Measurements from ENCODE around the gene ANKRD53. TPM values are rescaled to one million over a fixed set of nuclear protein-coding genes. Genes with fewer than 3 reads are reported as not detected.
"Not testable (repeated sequence)": the region's sequence is repeated elsewhere in the genome, so short reads cannot be mapped to it uniquely, and the experiment has no call there.

The ANKRD53 gene
- total RNA-seq, 2 experiments from 2014 or later, result 0.14 TPM; not detected in 1

- ATAC-seq (peak; percentile 13), DNase-seq (peak; percentile 74)
- intact Hi-C loops (cut with DNase I, micrococcal nuclease), result loop anchor here (1.0 to 10.0 kb wide), 9 partner anchors 9 to 1831 kb away; partner anchors contain the start of genes NAGK (in 2 of the 2), EXOC6B (in 1 of the 2), MCEE (in 1 of the 2) and MPHOSPH10 (in 1 of the 2)
- Mint-ChIP-seq H3K27ac (peak overlapping the region; percentile 93), H3K36me3 (ENCODE audit: low read depth) (peaks cover 18% of the 10 kb centered on the region), H3K27me3 (no peaks in the 10 kb centered on the region), H3K9me3 (ENCODE audit: low read depth) (no peaks in the 10 kb centered on the region), H3K4me3 (peak overlapping the region; percentile 98), H3K4me1 (peaks cover 27% of the 10 kb centered on the region)
- ChIA-PET POLR2A (no interaction called here), CTCF (interaction anchor here (1.0 to 1.3 kb wide), 2 partner anchors 9 to 28 kb away, joined by 4 to 5 read pairs; no protein-coding TSS in a partner anchor)
These were observed 15.7 kb downstream of the ANKRD53 start for GRCh38 chr2:70994009-70994698.

DNA sequence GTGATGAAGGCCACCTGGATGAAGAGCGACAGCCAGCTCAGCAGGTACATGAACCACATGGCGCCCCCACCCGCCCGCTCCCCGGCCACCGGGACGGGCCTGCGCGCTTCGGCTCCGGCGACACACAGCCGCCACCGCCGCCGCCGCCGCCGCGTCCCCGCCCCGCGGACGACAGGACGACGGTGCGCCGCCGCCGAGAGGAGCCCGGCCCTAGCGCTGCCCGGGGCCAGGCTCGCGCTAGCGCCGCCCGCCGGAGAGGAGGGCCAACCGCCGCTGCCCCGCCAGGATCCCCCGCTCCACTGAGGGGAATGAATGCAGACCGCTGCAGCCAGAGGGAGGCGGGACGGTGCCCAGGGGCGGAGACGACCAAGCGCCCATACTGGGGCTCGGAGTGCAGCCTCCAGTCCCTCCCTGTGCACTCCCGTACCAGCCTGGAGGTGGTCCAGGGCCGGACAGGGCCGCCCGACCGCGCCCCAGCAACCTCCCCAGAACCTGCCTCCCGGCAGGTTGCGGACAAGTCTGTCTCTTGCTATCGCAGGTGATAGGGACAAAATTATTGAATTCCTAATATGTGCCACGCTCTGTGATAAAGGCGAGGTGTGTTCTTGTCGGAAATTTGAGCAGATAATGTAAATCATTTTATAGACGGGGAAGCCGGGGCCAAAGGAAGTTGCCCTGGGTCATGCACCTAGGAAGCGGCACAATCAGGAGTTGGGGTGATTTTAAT lies 16.4 kb downstream of the ANKRD53 start, which contains the start of gene TEX261:
TSS of gene TEX261 (minus strand) at position 175 of the 727 bp plus-strand sequence. CDS start at position 59, 116 bp downstream.
- ATAC-seq (peak; percentile 97), DNase-seq (peak; percentile 94)
- POLR2A ChIA-PET, result no interaction called here
- Mint-ChIP-seq H3K4me1 (peaks cover 29% of the 10 kb centered on the region), H3K4me3 (peak within 1 kb of the TSS; percentile 98), H3K36me3 (ENCODE audit: low read depth) (peaks cover 14% of the 10 kb centered on the region), H3K9me3 (ENCODE audit: low read depth) (no peaks in the 10 kb centered on the region), H3K27me3 (no peaks in the 10 kb centered on the region), H3K27ac (peak within 1 kb of the TSS; percentile 93)
- intact Hi-C loops (cut with DNase I, micrococcal nuclease), result loop anchor here (1.0 to 10.0 kb wide), 10 partner anchors 10 to 1830 kb away; partner anchors contain the start of genes NAGK (in 2 of the 2), PAIP2B (in 2 of the 2), EXOC6B (in 1 of the 2) and MCEE (in 1 of the 2)
- CTCF ChIA-PET, result no interaction called here

DNA sequence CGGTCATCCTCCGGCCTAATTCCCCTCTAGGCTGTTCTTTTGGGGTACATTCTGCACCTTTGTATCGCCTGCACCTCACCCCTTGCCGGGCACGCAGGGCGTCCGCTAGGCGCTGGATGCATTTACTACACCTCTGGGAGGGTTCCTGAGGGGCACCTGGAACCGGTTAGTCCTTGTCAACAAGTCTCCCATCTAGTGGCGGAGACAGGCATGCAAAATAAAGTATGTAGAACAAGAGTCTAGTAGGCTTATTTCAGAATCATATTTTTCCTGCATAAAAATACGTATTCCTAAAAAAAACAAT lies 16.9 kb downstream of the ANKRD53 start:
- Mint-ChIP-seq H3K27me3 (no peaks in the 10 kb centered on the region), H3K4me1 (peaks cover 29% of the 10 kb centered on the region), H3K9me3 (ENCODE audit: low read depth) (no peaks in the 10 kb centered on the region), H3K4me3 (peak overlapping the region; percentile 98), H3K36me3 (ENCODE audit: low read depth) (peaks cover 14% of the 10 kb centered on the region), H3K27ac (peak overlapping the region; percentile 43)
- peak; percentile 56 for ATAC-seq
- peak; percentile 73 for DNase-seq
- ChIA-PET CTCF (no interaction called here), POLR2A (no interaction called here)
- intact Hi-C loops (cut with DNase I, micrococcal nuclease), result loop anchor here (1.0 to 10.0 kb wide), 5 partner anchors 19 to 1829 kb away; partner anchors contain the start of genes EXOC6B (in 1 of the 2), NAGK (in 1 of the 2) and PAIP2B (in 1 of the 2)

DNA sequence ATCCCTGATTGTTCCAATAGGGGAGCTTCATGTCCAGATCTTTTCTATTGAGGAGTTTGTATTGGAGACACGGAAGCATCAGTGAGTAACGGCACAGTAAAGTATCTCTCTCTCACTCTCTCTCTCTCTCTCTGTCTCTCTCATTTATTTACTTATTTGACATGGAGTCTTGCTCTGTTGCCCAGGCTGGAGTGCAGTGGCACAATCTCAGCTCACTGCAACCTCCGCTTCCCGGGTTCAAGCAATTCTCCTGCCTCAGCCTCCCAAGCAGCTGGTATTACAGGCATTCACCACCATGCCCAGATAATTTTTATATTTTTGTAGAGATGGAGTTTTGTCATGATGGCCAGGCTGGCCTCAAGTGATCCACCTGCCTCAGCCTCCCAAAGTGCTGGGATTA lies 20.5 kb downstream of the ANKRD53 start:
- H3K27ac Mint-ChIP-seq; H3K36me3 Mint-ChIP-seq (ENCODE audit: low read depth); ATAC-seq; CTCF ChIA-PET; DNase-seq; H3K9me3 Mint-ChIP-seq (ENCODE audit: low read depth); POLR2A ChIA-PET; H3K4me3 Mint-ChIP-seq; H3K27me3 Mint-ChIP-seq: not testable (repeated sequence)
- intact Hi-C loops (cut with DNase I, micrococcal nuclease), result loop anchor here in 1 of 2 experiments (10.0 kb wide), 1 partner anchor 1826 kb away; the partner anchor contains the start of gene EXOC6B
- peaks cover 20% of the 10 kb centered on the region for H3K4me1 Mint-ChIP-seq

GRCh38 chr2:70999362-70999761 lies 20.9 kb downstream of the ANKRD53 start:
- no peaks in the 10 kb centered on the region for H3K27me3 Mint-ChIP-seq
- ATAC-seq (no peak), DNase-seq (peak; percentile 3)
- H3K27ac Mint-ChIP-seq, result no peak overlapping the region
- peaks cover 19% of the 10 kb centered on the region for H3K4me1 Mint-ChIP-seq
- POLR2A ChIA-PET, result no interaction called here
- H3K4me3 Mint-ChIP-seq, result no peak overlapping the region
- CTCF ChIA-PET, result interaction anchor here (3.4 to 4.4 kb wide), 2 partner anchors 34 to 72 kb away, joined by 17 to 44 read pairs; no protein-coding TSS in a partner anchor
- H3K9me3 Mint-ChIP-seq (ENCODE audit: low read depth), result no peaks in the 10 kb centered on the region
- intact Hi-C loops (cut with DNase I, micrococcal nuclease), result loop anchor here in 1 of 2 experiments (10.0 kb wide), 1 partner anchor 1825 kb away; the partner anchor contains the start of gene EXOC6B
- no peaks in the 10 kb centered on the region for H3K36me3 Mint-ChIP-seq (ENCODE audit: low read depth)

- intact Hi-C loops (cut with DNase I, micrococcal nuclease), result loop anchor here in 1 of 2 experiments (10.0 kb wide), 1 partner anchor 1825 kb away; the partner anchor contains the start of gene EXOC6B
- H3K4me3 Mint-ChIP-seq; H3K27me3 Mint-ChIP-seq; H3K36me3 Mint-ChIP-seq (ENCODE audit: low read depth); H3K27ac Mint-ChIP-seq; H3K9me3 Mint-ChIP-seq (ENCODE audit: low read depth); ATAC-seq; POLR2A ChIA-PET: not testable (repeated sequence)
- peak; percentile 1 for DNase-seq
- peaks cover 19% of the 10 kb centered on the region for H3K4me1 Mint-ChIP-seq
- CTCF ChIA-PET, result interaction anchor here (0.7 to 4.4 kb wide), 5 partner anchors 15 to 1684 kb away, joined by 3 to 44 read pairs (median 17); no protein-coding TSS in a partner anchor
These were observed 21.5 kb downstream of the ANKRD53 start for GRCh38 chr2:70999931-71000330.

GRCh38 chr2:71000780-71001591 lies 22.6 kb downstream of the ANKRD53 start:
- H3K36me3 Mint-ChIP-seq (ENCODE audit: low read depth), result no peaks in the 10 kb centered on the region
- H3K9me3 Mint-ChIP-seq (ENCODE audit: low read depth), result no peaks in the 10 kb centered on the region
- H3K4me1 Mint-ChIP-seq, result peaks cover 13% of the 10 kb centered on the region
- DNase-seq (peak; percentile 91), ATAC-seq (peak; percentile 97)
- intact Hi-C loops (cut with DNase I, micrococcal nuclease), result loop anchor here (1.0 kb wide), 2 partner anchors 16 to 36 kb away; no protein-coding TSS in a partner anchor
- POLR2A ChIA-PET, result interaction anchor here (0.6 to 1.0 kb wide), 2 partner anchors 67 to 130 kb away, joined by 3 read pairs; partner anchors contain the start of genes MPHOSPH10 and NAGK
- H3K27me3 Mint-ChIP-seq, result no peaks in the 10 kb centered on the region
- CTCF ChIA-PET, result interaction anchor here (0.6 to 4.4 kb wide), 18 partner anchors 9 to 1683 kb away, joined by 3 to 44 read pairs (median 4); partner anchors contain the start of gene PAIP2B
- peak overlapping the region; percentile 85 for H3K27ac Mint-ChIP-seq
- H3K4me3 Mint-ChIP-seq, result peak overlapping the region; percentile 77

- Mint-ChIP-seq H3K27me3 (no peaks in the 10 kb centered on the region), H3K9me3 (ENCODE audit: low read depth) (no peaks in the 10 kb centered on the region), H3K4me1 (peaks cover 13% of the 10 kb centered on the region), H3K4me3 (no peak overlapping the region), H3K36me3 (ENCODE audit: low read depth) (no peaks in the 10 kb centered on the region), H3K27ac (no peak overlapping the region)
- DNase-seq (no peak), ATAC-seq (no peak)
- CTCF ChIA-PET, result interaction anchor here (0.6 to 4.4 kb wide), 20 partner anchors 8 to 226 kb away, joined by 3 to 44 read pairs (median 4); partner anchors contain the start of gene PAIP2B
- POLR2A ChIA-PET, result interaction anchor here (0.6 to 1.0 kb wide), 2 partner anchors 67 to 129 kb away, joined by 3 read pairs; partner anchors contain the start of genes MPHOSPH10 and NAGK
- intact Hi-C loops (cut with DNase I, micrococcal nuclease), result loop anchor here (1.0 kb wide), 2 partner anchors 16 to 36 kb away; no protein-coding TSS in a partner anchor
These were observed 23.1 kb downstream of the ANKRD53 start for GRCh38 chr2:71001592-71001927.

- intact Hi-C loops (cut with DNase I, micrococcal nuclease), result loop anchor here (1.0 kb wide), 2 partner anchors 17 to 37 kb away; no protein-coding TSS in a partner anchor
- Mint-ChIP-seq H3K9me3 (ENCODE audit: low read depth) (no peaks in the 10 kb centered on the region), H3K27ac (no peak overlapping the region), H3K4me3 (no peak overlapping the region), H3K4me1 (peaks cover 13% of the 10 kb centered on the region), H3K27me3 (no peaks in the 10 kb centered on the region), H3K36me3 (ENCODE audit: low read depth) (no peaks in the 10 kb centered on the region)
- POLR2A ChIA-PET, result interaction anchor here (1.0 kb wide), 1 partner anchor 66 kb away, joined by 3 read pairs; the partner anchor contains the start of gene NAGK
- DNase-seq, result peak; percentile 3
- CTCF ChIA-PET, result interaction anchor here (0.6 to 4.4 kb wide), 18 partner anchors 8 to 430 kb away, joined by 3 to 44 read pairs (median 4); no protein-coding TSS in a partner anchor
- ATAC-seq, result no peak
These were observed 23.6 kb downstream of the ANKRD53 start for GRCh38 chr2:71001981-71002570.

DNA sequence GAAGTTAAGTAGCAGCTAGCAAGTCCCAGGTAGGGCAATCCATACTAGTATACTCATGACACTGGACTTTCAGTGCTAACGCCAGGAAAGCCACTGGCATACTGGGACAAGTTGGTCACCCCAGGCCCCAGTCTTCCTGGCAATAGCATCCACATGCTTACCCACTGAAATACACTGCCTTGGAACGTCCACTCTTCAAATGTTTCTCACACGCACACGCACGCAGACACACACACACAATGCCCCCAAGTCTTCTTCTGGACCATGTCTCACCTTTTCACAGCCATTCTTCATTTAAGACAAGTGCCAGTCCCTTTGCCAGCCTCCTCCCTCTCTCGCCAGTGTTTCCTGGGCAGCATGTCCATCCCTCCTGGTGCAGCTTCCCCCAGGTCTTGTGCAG lies 25.0 kb downstream of the ANKRD53 start:
- POLR2A ChIA-PET, result no interaction called here
- no peak overlapping the region for H3K4me3 Mint-ChIP-seq

More for the DNA sequence above, 25.0 kb downstream of the ANKRD53 start:
- ATAC-seq (no peak), DNase-seq (no peak)
- intact Hi-C loops (cut with DNase I, micrococcal nuclease), result no loop called here
- Mint-ChIP-seq H3K4me1 (peaks cover 13% of the 10 kb centered on the region), H3K27me3 (no peaks in the 10 kb centered on the region), H3K36me3 (ENCODE audit: low read depth) (no peaks in the 10 kb centered on the region), H3K9me3 (ENCODE audit: low read depth) (no peaks in the 10 kb centered on the region), H3K27ac (no peak overlapping the region)
- CTCF ChIA-PET, result interaction anchor here (0.6 to 4.4 kb wide), 2 partner anchors 38 to 72 kb away, joined by 3 to 44 read pairs; no protein-coding TSS in a partner anchor

All from activated CD4-positive, alpha-beta T cell treated with anti-CD3 and anti-CD28 coated beads for 36 hours (primary cell).